ENCODE data around the gene CHL1.

Gene CHL1, protein sequence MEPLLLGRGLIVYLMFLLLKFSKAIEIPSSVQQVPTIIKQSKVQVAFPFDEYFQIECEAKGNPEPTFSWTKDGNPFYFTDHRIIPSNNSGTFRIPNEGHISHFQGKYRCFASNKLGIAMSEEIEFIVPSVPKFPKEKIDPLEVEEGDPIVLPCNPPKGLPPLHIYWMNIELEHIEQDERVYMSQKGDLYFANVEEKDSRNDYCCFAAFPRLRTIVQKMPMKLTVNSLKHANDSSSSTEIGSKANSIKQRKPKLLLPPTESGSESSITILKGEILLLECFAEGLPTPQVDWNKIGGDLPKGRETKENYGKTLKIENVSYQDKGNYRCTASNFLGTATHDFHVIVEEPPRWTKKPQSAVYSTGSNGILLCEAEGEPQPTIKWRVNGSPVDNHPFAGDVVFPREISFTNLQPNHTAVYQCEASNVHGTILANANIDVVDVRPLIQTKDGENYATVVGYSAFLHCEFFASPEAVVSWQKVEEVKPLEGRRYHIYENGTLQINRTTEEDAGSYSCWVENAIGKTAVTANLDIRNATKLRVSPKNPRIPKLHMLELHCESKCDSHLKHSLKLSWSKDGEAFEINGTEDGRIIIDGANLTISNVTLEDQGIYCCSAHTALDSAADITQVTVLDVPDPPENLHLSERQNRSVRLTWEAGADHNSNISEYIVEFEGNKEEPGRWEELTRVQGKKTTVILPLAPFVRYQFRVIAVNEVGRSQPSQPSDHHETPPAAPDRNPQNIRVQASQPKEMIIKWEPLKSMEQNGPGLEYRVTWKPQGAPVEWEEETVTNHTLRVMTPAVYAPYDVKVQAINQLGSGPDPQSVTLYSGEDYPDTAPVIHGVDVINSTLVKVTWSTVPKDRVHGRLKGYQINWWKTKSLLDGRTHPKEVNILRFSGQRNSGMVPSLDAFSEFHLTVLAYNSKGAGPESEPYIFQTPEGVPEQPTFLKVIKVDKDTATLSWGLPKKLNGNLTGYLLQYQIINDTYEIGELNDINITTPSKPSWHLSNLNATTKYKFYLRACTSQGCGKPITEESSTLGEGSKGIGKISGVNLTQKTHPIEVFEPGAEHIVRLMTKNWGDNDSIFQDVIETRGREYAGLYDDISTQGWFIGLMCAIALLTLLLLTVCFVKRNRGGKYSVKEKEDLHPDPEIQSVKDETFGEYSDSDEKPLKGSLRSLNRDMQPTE (N-terminal part only)

DNA sequence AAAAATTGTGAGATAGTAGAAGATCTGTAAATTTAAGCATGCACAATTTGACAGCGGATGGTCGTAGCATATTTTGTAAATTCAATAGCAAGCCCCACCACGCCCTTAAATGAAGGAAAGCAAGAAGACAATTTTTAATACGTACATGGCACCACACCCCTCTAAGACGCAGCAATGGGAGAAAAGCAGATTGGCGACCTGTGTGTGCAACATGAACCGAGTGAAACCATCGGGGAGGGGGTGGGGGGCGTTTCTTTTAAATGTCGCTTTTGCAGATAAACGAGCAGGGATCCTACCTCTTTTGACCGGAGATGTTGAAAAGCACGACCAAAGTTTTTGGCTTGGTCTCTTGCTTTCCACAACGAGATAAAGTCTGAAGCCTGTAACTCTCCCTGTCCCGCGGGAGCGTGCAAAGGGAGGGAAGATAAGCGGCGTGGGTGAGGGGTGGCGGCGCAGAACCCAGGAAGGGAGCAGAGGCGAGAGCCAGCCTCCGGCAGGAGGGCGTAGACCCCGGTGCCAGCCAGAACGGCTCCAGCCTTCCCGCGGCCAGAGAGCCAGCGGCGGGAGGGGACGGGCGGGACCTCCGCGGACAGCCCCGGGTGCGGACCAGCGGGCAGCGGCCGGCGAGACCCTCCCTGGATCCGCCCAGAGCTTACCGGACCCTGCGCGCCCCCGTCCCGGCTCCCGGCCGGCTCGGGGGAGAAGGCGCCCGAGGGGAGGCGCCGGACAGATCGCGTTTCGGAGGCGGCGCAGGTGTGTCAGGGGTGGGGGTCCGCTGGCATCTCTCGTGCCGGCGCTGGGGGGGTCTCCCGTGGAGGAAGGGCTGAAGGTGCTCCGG lies at the start of gene CHL1:
TSS of gene CHL1 (plus strand) at position 453 of the 838 bp plus-strand sequence. CDS start 123,014 bp downstream, outside the sequence.
- Mint-ChIP-seq H3K4me3 (no peak within 1 kb of the TSS), H3K4me1 (ENCODE audit: low read depth) (peaks cover 3% of the 10 kb centered on the region), H3K27ac (no peak within 1 kb of the TSS), H3K27me3 (ENCODE audit: low read depth) (peaks cover 16% of the 10 kb centered on the region), H3K9me3 (peaks cover 4% of the 10 kb centered on the region), H3K36me3 (ENCODE audit: low read depth) (peaks cover 4% of the 10 kb centered on the region)
- DNase-seq (ENCODE audit: low spot score): no peak

DNA sequence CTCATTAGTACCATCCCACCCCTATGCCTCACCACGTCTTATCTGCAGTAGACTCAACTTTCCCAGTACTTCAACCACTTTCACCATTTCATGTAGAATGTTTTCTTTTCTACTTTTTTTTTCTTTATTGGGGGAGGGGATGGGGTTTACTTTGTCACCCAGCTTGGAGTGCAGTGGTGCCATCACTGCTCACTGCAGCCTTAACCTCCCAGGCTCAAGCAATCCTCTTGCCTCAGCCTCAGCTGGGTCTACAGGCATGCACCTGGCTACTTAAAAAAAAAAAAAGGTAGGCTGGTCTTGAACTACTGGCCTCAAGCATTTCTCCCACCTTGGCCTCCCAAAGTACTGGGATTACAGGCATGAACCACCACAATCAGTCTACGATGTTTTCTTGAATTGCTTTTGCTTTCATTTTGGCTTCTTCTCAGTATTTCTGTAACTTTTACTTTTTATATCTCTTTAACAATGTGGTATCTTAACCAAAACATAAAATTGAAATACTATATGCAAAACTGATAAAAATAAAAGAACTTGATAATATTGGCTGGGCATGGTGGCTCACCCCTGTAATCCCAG lies 44.9 kb upstream of the CHL1 start:
- no peaks in the 10 kb centered on the region for H3K36me3 Mint-ChIP-seq (ENCODE audit: low read depth)
- no peak overlapping the region for H3K4me3 Mint-ChIP-seq
- H3K4me1 Mint-ChIP-seq (ENCODE audit: low read depth): no peaks in the 10 kb centered on the region
- no peak overlapping the region for H3K27ac Mint-ChIP-seq
- no peaks in the 10 kb centered on the region for H3K9me3 Mint-ChIP-seq
- DNase-seq (ENCODE audit: low spot score): no peak
- no peaks in the 10 kb centered on the region for H3K27me3 Mint-ChIP-seq (ENCODE audit: low read depth)

DNA sequence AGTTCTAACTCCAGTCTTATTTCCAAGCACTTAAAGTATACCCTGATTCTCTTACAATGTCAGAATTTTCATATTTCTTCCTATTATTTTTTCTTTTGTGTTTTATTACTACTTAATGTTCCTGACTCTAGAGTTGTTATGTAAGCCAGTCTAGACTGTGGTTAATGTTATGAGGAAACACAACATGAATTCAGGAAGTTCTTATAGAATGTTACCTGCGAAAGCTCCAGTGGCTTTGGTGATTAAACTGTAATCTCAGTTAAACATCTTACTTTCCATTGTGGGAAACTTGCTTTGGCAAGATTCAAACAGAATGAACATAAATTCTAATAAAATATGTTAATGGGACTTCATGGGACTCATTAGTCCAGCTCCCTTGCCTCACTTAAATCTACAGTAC lies 36.6 kb upstream of the CHL1 start:
- no peaks in the 10 kb centered on the region for H3K27me3 Mint-ChIP-seq (ENCODE audit: low read depth)
- H3K36me3 Mint-ChIP-seq (ENCODE audit: low read depth): no peaks in the 10 kb centered on the region
- H3K4me3 Mint-ChIP-seq: no peak overlapping the region
- no peak overlapping the region for H3K27ac Mint-ChIP-seq
- no peaks in the 10 kb centered on the region for H3K9me3 Mint-ChIP-seq
- DNase-seq (ENCODE audit: low spot score): no peak
- no peaks in the 10 kb centered on the region for H3K4me1 Mint-ChIP-seq (ENCODE audit: low read depth)

DNA sequence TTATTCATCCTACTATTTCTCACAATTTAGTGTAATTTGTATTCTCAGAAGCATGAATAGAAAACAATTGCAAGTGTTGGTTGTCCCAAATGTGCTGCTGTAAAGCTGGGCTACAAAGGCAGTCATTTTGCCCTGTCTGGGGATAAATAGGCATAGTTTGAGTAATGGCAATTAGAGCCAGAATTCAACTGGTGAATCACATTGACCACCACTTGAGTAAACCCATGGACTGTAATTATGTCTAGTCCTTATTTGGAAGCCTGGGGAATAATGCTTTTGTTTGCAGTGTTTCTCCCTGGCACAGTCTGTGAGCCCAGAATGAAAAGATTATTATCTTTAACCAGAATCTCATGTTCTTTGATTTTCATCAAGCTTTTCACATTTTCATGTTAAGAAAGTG lies 30.5 kb upstream of the CHL1 start:
- Mint-ChIP-seq H3K27me3 (ENCODE audit: low read depth) (no peaks in the 10 kb centered on the region), H3K36me3 (ENCODE audit: low read depth) (no peaks in the 10 kb centered on the region), H3K9me3 (no peaks in the 10 kb centered on the region), H3K4me3 (no peak overlapping the region), H3K27ac (no peak overlapping the region), H3K4me1 (ENCODE audit: low read depth) (no peaks in the 10 kb centered on the region)
- DNase-seq (ENCODE audit: low spot score): no peak

DNA sequence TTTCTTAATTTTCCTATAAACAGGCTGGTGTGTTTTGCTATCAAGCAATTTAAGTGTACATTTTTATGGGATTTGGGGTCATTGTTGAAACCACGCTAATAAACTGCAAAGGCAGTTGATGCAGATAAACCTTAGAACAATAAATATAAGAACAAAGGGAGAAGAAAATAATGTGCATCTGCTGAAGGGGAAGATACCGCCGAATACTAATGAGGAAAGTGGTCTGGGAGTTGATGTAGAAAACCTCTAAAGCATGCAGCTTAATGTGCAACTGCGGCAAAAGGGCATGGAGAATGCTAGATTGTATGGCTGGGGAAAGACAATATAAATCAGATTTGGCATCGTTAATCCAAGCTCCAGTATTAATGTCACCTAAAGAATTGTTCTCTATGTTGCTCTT lies 29.8 kb upstream of the CHL1 start:
- no peaks in the 10 kb centered on the region for H3K4me1 Mint-ChIP-seq (ENCODE audit: low read depth)
- no peaks in the 10 kb centered on the region for H3K9me3 Mint-ChIP-seq
- no peaks in the 10 kb centered on the region for H3K36me3 Mint-ChIP-seq (ENCODE audit: low read depth)
- H3K27ac Mint-ChIP-seq: no peak overlapping the region
- H3K4me3 Mint-ChIP-seq: no peak overlapping the region
- no peak for DNase-seq (ENCODE audit: low spot score)
- no peaks in the 10 kb centered on the region for H3K27me3 Mint-ChIP-seq (ENCODE audit: low read depth)

DNA sequence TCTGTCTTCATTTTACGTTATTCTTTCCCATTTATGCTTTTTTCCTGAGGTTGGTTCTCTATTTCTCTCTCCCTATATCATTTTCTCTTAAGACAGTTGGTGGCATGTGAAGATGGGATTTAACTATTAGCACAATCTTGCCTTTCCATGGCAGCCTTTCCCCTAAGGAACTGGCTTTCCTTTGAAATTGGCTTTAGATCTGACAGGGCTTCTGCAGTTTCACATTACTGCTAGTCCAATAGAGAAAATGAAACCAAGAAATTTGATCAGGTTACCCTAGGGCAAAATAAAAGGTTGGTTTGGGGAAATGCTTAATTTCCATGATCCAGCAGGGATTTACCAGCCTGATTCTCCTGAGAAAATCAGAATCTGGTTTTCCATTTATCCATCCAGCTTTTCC lies 22.7 kb upstream of the CHL1 start:
- Mint-ChIP-seq H3K27me3 (ENCODE audit: low read depth) (no peaks in the 10 kb centered on the region), H3K36me3 (ENCODE audit: low read depth) (no peaks in the 10 kb centered on the region), H3K9me3 (no peaks in the 10 kb centered on the region), H3K4me3 (no peak overlapping the region), H3K27ac (no peak overlapping the region), H3K4me1 (ENCODE audit: low read depth) (no peaks in the 10 kb centered on the region)
- no peak for DNase-seq (ENCODE audit: low spot score)

DNA sequence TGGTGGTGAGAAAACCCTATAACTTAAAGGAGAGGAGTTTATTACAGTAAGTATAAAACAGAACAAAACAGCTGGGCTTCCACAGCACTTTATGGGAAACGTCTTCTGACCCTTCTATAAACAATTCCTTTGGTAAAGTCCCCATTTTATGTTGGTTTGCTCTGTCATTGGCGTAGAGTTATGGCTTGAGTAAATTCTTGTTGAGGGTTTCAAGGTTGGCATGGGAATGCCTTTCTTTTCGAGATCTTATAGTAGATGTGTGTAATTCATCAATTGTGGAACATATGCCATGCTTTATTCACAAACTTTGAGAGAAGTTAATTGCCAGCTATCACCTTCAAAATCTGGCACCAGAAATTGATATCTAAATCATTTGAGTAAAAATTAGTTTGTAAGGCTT lies 11.6 kb upstream of the CHL1 start:
- no peak for DNase-seq (ENCODE audit: low spot score)
- no peaks in the 10 kb centered on the region for H3K4me1 Mint-ChIP-seq (ENCODE audit: low read depth)
- no peak overlapping the region for H3K4me3 Mint-ChIP-seq
- H3K27ac Mint-ChIP-seq: no peak overlapping the region
- no peaks in the 10 kb centered on the region for H3K9me3 Mint-ChIP-seq
- no peaks in the 10 kb centered on the region for H3K27me3 Mint-ChIP-seq (ENCODE audit: low read depth)
- no peaks in the 10 kb centered on the region for H3K36me3 Mint-ChIP-seq (ENCODE audit: low read depth)

DNA sequence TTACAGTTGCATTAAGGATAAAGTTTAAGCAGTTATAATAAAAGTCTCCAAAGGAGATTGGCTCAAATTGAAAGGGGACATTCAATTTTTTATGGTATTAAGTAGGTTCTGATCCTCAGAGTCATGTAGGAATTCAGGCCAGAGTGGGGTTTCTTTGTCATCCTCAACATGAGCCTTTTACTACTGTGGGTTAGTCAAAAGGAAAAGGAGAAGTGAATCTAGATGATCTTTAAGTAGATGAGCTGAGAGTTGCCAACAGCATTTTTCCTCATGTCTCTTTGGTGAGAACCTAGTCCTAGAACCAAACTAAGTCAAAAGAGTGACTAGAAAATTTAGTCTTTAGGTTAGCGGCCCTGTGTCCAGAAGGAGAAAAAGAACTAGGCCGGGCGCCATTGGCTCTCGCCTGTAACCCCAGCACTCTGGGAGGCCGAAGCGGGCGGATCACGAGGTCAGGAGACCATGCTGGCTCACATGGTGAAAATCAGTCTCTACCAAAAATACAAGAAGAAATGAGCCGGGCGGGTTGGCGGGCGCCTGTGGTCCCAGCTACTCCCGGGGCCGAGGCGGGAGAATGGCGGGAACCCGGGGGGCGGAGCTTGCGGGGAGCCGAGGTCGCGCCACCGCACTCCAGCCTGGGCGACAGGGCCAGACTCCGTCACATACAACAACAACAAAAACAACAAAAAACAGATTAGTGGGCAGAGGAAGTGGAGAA lies 4.2 kb upstream of the CHL1 start:
- Mint-ChIP-seq H3K4me1 (ENCODE audit: low read depth) (peaks cover 3% of the 10 kb centered on the region), H3K27ac (no peak overlapping the region), H3K4me3 (no peak overlapping the region), H3K9me3 (peaks cover 4% of the 10 kb centered on the region), H3K27me3 (ENCODE audit: low read depth) (peaks cover 14% of the 10 kb centered on the region), H3K36me3 (ENCODE audit: low read depth) (peaks cover 4% of the 10 kb centered on the region)
- DNase-seq (ENCODE audit: low spot score): no peak

DNA sequence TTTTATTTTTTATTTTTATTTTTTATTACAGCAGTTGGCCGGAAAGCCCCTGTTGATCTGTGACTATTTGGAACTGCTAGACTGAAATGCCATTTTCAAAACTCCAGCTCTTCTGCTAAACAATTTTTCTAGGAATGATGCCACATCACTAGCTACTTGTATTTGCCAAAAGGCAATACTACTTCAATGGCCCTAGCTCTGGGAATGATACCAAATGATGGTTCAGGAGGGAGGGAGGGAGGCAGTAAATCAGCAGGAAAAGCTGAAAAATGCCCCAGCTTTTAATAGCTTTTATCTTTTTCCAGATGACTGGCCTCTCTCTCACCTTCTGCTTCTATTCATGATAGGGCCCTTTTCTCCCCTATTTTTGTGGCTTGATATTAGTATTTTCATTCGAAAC lies 2.6 kb upstream of the CHL1 start:
- Mint-ChIP-seq H3K4me1 (ENCODE audit: low read depth) (peaks cover 3% of the 10 kb centered on the region), H3K9me3 (peaks cover 4% of the 10 kb centered on the region), H3K27me3 (ENCODE audit: low read depth) (peaks cover 16% of the 10 kb centered on the region)

DNA sequence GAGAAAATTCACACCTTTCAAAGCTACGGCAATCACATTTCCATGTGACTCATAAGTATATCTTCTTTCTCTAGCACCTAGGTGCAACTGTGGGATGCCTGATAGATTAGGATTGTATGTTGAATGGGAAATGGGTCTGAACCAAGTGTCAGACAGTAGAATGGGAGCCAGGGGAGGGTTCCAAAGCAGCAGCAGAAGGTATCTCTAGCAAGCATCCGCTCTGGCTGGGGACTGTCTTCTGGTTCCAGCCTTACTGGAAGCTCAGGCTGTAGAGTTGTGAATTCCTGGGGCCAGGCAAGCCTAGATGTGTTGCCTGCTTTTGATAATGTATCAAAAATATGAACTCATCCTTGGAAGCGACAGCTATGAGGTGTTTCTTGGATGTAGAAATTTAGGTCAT lies 2.1 kb upstream of the CHL1 start:
- H3K36me3 Mint-ChIP-seq (ENCODE audit: low read depth): peaks cover 4% of the 10 kb centered on the region
- H3K27me3 Mint-ChIP-seq (ENCODE audit: low read depth): peaks cover 16% of the 10 kb centered on the region
- peaks cover 3% of the 10 kb centered on the region for H3K4me1 Mint-ChIP-seq (ENCODE audit: low read depth)
- peaks cover 4% of the 10 kb centered on the region for H3K9me3 Mint-ChIP-seq
- H3K4me3 Mint-ChIP-seq: no peak overlapping the region
- H3K27ac Mint-ChIP-seq: no peak overlapping the region
- DNase-seq (ENCODE audit: low spot score): no peak

More for the DNA sequence above, 2.6 kb upstream of the CHL1 start:
- Mint-ChIP-seq H3K4me3 (no peak overlapping the region), H3K36me3 (ENCODE audit: low read depth) (peaks cover 4% of the 10 kb centered on the region), H3K27ac (no peak overlapping the region)
- no peak for DNase-seq (ENCODE audit: low spot score)

DNA sequence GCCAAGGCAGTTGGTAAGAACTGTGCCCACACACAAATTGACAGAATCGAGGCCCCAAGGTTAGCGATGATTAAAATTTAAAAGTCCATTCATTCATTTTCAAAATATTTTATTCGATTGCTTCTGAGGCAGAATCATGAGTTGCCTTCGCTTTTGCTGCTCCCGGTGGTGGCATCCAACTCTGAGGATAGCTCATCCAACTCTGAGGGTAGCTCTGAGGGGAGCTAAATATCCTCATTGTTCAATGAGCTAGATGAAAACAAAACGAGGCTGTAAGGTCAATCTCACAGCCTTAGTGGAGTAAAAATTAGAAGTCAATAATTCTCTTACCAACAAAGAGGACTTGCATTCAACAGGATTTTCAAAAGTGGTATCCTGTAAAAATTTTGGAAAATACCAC lies 897 bp upstream of the CHL1 start:
- Mint-ChIP-seq H3K4me1 (ENCODE audit: low read depth) (peaks cover 3% of the 10 kb centered on the region), H3K4me3 (no peak overlapping the region), H3K27ac (no peak overlapping the region), H3K9me3 (peaks cover 4% of the 10 kb centered on the region), H3K36me3 (ENCODE audit: low read depth) (peaks cover 4% of the 10 kb centered on the region), H3K27me3 (ENCODE audit: low read depth) (peaks cover 16% of the 10 kb centered on the region)
- no peak for DNase-seq (ENCODE audit: low spot score)

DNA sequence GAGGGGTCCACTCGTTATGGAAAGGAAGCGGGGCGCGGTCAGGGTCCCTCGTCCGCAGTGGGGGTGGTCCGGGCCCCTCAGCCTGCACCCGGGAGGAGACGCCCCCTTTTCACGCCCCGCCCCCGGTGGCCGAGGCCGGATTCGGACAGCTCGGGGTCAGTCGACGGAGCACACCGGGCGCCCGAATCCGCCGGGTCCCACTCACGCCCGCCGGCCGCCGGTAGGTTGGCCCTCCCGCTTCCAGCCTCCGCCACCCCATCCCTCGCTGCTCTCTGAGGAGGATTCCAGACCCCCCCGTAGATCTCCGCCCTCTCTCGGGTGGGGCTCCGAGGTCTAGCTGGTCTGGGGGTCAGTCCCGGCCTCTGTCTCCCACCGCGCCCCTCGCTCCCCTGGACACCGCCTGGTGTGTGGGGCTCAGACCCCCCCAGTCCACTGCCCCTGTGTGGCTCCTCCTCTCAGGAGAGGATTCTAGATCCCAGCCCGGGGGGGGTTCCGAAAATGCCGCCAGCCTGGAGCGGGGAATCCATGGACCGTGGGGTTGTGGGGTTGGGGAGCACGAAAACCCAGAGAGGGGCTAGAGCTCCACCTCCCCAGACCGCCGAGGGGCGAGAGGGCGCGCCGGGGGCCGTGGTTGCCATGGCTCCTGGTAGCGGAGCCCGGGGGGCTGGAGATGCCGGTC lies 725 bp downstream of the CHL1 start:
- no peak overlapping the region for H3K27ac Mint-ChIP-seq
- no peak overlapping the region for H3K4me3 Mint-ChIP-seq
- peaks cover 16% of the 10 kb centered on the region for H3K27me3 Mint-ChIP-seq (ENCODE audit: low read depth)
- H3K36me3 Mint-ChIP-seq (ENCODE audit: low read depth): peaks cover 4% of the 10 kb centered on the region
- peaks cover 4% of the 10 kb centered on the region for H3K9me3 Mint-ChIP-seq
- DNase-seq (ENCODE audit: low spot score): no peak
- peaks cover 3% of the 10 kb centered on the region for H3K4me1 Mint-ChIP-seq (ENCODE audit: low read depth)
